ENCODE measurements around the gene ASAH2B.

ASAH2B gene

GRCh38 chr10:50807851-50808776 is 68.4 kb downstream of the ASAH2B start:
- no peak overlapping the region for H3K27ac ChIP-seq
- no peak for TF ChIP-seq CTCF (IDR thresholded peaks at IDR 0.05)
- H3K4me3 ChIP-seq (ENCODE audit: low read depth in 1 of 2, low read length in 1 of 2) = no peak overlapping the region
- no peaks in the 10 kb centered on the region for H3K4me1 ChIP-seq (ENCODE audit: control insufficient read depth in 1 of 2, insufficient read depth in 1 of 2, low read depth in 1 of 2, low read length in 1 of 2)
- no peaks in the 10 kb centered on the region for H3K36me3 ChIP-seq
- H3K9me3 ChIP-seq = no peaks in the 10 kb centered on the region
- no peaks in the 10 kb centered on the region for H3K27me3 ChIP-seq

All from neutrophil (primary cell).